GM19372 (cell line): ENCODE data around the gene B3GALT6.
A peak's percentile ranks its signal among the peaks of the same experiment; 100 is the strongest.

Experiments
- ATAC-seq: cut with Tn5 transposase; IDR thresholded peaks from one replicate; pipeline ENCODE4 v1.9.1; 2021; ENCODE audit warnings: mild to moderate bottlenecking, low read depth, moderate library complexity; ENCODE audit not compliant: unreplicated experiment

Gene B3GALT6

DNA sequence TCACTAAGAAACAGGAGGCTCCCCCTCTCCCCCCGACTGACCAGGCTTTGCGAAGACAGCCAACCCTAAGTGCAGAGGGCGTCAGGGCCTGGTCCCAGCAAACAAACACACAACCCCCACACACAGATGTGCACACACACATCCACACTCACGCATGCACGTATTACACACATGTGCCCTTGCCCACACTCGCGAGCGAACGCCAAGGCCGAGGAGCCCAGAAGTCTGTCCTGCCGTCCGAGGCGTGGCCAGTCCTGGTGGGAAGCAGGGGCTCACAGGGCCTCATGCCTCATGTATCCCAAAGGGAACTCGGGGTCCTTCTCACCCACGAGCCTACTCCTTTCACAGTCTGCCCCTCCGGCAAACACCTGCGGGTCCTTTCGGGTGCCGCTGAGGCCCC, 2.3 kb upstream of the B3GALT6 start:
- no peak for ATAC-seq

- ATAC-seq = no peak
These were observed 1.2 kb upstream of the B3GALT6 start for GRCh38 chr1:1230656-1231399.

DNA sequence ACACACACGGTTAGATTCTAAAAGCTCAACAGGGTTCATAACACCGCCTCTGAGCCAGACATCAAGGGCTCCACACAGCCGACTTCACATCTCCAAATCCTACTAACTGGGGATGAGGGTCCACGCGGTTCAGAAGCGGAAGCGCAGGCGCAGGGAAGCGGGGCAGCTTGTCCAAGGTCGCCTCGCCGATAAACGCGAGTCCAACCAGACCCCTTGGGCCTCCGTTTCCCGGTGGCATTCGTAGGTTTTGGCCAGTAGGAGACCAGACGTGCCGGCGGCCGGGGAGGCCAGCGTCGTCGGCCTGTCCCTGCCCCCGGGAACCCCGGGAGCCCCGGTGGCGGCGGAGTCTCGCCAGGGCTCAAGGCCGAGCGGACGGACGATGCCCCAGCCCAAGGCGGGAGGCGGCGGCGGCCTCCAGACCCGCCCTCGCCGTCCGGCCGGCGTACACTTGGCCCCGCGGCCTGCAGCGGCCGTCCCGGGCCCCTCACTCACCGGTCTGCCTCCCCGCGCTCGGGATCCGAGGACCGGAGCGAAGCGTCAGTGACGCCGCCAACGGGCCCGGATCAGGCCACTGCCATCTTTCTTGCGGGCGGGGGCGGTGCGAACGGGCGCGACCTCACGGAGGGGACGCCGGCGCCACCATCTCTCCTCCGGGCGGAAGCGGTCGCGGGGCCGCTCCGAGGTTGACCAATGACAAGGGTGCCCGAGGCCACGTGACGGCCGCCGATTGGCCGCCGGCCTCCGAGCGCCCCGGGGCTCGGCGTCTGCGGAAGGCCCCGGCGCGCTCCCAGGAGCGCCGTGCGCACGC, 433 bp upstream of the B3GALT6 start, which contains the start of gene SDF4:
Gene SDF4, minus strand, starts transcription at position 602 of the 808 bp plus-strand sequence. CDS start 3,229 bp downstream, outside the sequence.
- ATAC-seq = peak; percentile 96

GRCh38 chr1:1232796-1233566, 944 bp downstream of the B3GALT6 start:
- no peak for ATAC-seq

GRCh38 chr1:1233567-1233892, 1.5 kb downstream of the B3GALT6 start:
- ATAC-seq = no peak

GRCh38 chr1:1234180-1234808, 2.3 kb downstream of the B3GALT6 start:
- ATAC-seq = no peak

- no peak for ATAC-seq
These were observed 3.1 kb downstream of the B3GALT6 start for GRCh38 chr1:1235016-1235744.

DNA sequence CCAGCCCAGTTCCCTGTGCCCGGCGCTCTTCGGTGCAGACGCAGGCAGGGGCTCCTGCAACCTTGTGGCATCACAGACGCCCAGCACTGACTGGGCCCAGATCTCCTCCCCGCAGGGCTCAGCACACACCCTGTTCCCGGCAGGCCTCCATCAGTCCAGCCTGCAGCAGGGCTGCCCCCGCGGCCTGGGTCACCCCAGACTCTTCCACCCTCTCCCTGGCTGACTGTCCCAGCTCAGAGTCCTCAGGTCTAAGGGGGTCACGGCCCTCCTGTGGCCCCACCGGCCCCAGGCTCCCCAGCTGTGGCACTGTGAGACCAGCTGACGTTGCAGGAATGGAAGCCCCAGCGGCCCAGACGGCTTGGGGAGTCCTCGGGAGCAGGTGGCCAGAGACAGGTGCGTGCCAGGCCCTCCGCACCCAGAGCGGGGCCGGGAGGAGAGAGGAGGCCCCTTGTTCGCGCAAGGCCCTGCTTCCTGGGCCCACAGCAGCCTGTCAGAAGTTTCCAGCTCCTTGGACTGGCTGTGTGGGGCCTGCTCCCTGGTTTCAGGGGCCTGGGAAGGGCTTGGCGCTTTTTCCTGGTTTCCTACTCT, 4.2 kb downstream of the B3GALT6 start:
- ATAC-seq = no peak

GRCh38 chr1:1236945-1237873, 5.2 kb downstream of the B3GALT6 start:
- ATAC-seq = no peak

DNA sequence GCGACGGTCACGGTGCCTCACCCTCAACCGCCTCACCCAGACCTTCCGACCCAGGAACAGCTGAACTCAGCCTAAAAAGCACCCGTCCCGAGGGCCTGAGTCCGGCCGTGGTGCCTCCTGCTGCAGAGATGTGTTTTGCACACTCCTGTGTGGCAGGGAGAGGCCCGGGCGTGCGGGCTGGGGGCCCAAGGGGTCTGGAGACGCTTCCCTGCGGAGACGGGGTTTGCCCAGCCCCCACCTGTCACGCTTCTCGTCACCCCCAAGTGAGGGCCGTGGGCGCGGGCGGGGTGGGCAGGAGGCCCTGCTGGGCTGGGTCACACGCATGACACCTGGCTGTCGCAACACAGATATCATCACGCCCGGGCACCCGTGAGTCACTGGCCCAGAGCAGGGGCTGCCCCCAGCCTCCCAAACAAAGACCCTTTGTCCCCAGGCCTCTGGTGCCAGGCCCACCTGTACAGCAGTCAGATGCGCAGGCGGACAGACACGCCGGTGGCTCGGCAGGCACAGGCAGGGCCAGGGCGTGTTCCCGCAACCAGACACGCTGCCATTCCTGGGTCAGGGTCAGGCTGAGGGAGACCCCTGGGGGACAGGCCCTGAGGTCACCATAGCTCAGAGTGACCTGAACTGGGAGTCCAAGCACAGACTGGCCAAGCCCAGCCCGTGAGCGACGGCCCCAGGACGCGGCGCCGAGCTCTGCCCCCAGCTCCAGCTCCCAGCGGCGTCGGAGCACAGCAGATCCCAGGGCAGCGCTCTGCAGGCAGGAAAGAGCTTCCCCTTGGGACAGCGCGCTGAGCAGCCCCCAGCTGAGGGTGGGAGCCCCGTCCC, 6.1 kb downstream of the B3GALT6 start:
- ATAC-seq = no peak

DNA sequence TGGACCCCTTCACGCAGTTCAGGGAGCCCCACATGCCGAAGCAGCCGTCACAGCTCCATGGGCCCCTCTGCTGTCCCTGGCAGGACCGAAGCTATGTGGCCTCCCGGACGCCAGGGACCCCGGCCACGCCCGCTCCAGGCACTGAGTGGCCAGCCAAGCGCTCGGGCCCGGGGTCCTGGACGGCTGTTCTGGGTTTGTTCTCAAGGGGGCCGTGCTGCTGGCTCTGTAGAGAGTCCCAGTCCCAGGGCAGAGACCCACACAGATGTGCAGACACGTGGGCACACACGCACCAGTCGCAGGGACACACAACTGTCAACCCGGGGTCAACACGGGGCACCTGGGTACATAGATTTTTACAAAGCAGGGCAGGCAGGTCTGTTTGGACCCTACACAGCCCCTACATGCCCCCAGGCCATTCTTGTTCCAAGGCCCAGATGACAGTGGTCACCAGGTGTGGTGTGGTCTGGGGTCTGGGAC, 6.7 kb downstream of the B3GALT6 start:
- ATAC-seq = no peak

- no peak for ATAC-seq
These were observed 7.2 kb downstream of the B3GALT6 start for GRCh38 chr1:1239227-1239613.

- ATAC-seq = no peak
These were observed 7.7 kb downstream of the B3GALT6 start for GRCh38 chr1:1239614-1240347.

DNA sequence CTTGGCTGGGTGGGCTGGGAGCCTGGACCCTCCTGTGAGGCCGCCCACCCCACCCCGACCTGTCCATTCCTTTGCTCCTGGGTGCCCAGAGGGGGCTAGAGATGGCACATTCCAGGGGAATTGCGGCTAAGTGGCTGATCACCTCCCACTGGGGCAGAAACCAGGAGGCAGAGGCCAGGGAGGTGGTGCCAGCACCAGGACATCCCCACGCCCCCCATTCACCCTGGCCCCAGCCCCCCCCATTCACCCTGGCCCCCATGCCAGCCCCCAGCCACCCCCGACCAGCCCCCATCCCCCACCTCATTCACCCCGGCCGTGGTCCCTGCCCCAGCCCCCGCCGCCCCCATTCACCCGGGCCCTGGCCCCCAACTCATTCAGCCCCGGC, 8.3 kb downstream of the B3GALT6 start:
- ATAC-seq = no peak

- no peak for ATAC-seq
These were observed 9.0 kb downstream of the B3GALT6 start for GRCh38 chr1:1240822-1241587.

DNA sequence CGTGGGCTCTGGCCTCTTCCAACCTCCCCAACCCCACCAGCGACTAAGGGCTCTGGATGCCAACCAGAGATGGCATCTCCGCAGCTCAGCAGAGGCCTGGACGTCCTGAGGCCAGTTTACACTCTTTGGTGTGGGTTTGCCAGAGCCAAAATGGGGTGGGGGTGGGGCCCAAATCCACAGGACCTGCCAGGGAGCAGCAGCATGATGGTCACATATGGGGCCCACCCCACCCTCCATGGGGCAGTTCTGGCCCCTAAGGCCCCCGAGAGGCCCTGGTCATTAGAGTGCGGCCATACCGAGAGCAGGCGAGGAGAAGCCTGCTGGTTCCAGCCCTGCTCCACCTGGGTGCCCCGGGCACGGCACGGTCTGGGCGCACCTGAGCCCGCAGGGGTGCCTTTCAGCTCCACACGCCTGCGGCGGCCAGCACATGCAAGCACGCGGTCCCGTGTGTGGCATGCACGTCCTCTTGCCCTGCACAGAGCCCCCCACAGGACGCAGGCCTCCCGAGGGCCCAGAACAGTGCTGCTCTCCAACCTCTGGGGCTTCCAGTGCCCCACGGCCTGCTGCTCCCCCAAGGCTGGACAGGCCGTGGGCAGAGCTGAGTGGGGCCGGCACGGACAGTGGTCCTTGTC, 9.7 kb downstream of the B3GALT6 start:
- no peak for ATAC-seq
